Measurements from ENCODE around the gene GPR35.
"Not testable (repeated sequence)": the region's sequence is repeated elsewhere in the genome, so short reads cannot be mapped to it uniquely, and the experiment has no call there.

Gene GPR35

DNA sequence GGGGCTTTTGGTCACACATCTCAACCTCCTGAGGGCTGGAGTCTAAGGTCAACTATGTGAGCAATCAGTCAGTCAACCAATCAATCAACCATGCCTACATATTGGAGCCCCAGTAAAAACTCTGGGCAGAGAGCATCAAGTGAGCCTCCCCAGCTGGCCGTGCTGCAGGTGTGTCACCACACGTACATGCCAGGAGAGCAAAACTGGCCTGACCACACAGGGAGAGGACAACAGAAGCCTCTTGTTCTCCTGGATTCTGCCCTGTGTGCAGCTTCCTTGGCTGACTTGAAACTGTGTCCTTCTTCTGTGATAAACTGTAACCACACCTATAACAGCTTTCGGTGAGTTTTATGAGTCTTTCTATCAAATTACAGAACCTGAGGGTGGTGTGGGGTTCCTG lies 25.9 kb downstream of the GPR35 start:
- Histone ChIP-seq H3K4ac (ENCODE audit: low read depth in 1 of 2, low read length in 2 of 2) (no peak overlapping the region), H3K9me3 (ENCODE audit: control insufficient read depth, low read length) (no peaks in the 10 kb centered on the region), H4K91ac (ENCODE audit: low read length) (no peak overlapping the region), H3K27me3 (ENCODE audit: control insufficient read depth in 1 of 2, insufficient read depth in 1 of 2, low read length in 2 of 2) (peaks cover 40 to 94% of the 10 kb centered on the region in 2 experiments), H3K36me3 (ENCODE audit: control insufficient read depth in 1 of 2, insufficient read depth in 2 of 2, low read depth in 1 of 2, low read length in 2 of 2) (no peaks in the 10 kb centered on the region), H3K9ac (ENCODE audit: low read length) (no peak overlapping the region), H3K27ac (ENCODE audit: low read length, poor library complexity, severe bottlenecking) (no peak overlapping the region), H2BK5ac (ENCODE audit: low read depth, low read length, poor library complexity, severe bottlenecking) (no peak overlapping the region), H3K79me1 (replicated peaks; ENCODE audit: low read length, poor library complexity, severe bottlenecking) (no peaks in the 10 kb centered on the region), H2BK120ac (ENCODE audit: low read depth, low read length) (no peak overlapping the region), H2BK15ac (ENCODE audit: low read depth, poor library complexity, severe bottlenecking) (no peak overlapping the region), H2AK5ac (ENCODE audit: low read length, severe bottlenecking) (no peak overlapping the region), H2AFZ (ENCODE audit: low read depth, low read length) (no peak overlapping the region), H3K14ac (ENCODE audit: low read length in 2 of 2) (no peak overlapping the region), H3K18ac (ENCODE audit: low read depth in 1 of 2, low read length in 2 of 2) (no peak overlapping the region), H3K23ac (ENCODE audit: low read length in 2 of 2) (no peak overlapping the region), H3K4me3 (ENCODE audit: insufficient read depth in 1 of 2, low read depth in 1 of 2, low read length in 2 of 2) (no peak overlapping the region), H3K4me1 (ENCODE audit: control insufficient read depth, insufficient read depth, low read depth, low read length) (no peaks in the 10 kb centered on the region), H4K8ac (ENCODE audit: low read length) (no peak overlapping the region), H3K4me2 (ENCODE audit: low read length, poor library complexity, severe bottlenecking) (no peak overlapping the region), H2BK12ac (ENCODE audit: low read length in 2 of 2) (no peak overlapping the region)
- DNase-seq, result no peak
- WGBS, result 74% methylated on average over 3 of the region's 3 CpGs

GRCh38 chr2:240655931-240656886 lies 30.9 kb downstream of the GPR35 start:
- Histone ChIP-seq H3K23ac (ENCODE audit: low read length in 2 of 2) (no peak overlapping the region), H4K8ac (ENCODE audit: low read length) (no peak overlapping the region), H2AFZ (ENCODE audit: low read depth, low read length) (no peak overlapping the region), H3K4me1 (ENCODE audit: control insufficient read depth, insufficient read depth, low read depth, low read length) (no peaks in the 10 kb centered on the region), H3K9me3 (ENCODE audit: control insufficient read depth, low read length) (no peaks in the 10 kb centered on the region), H3K79me1 (replicated peaks; ENCODE audit: low read length, poor library complexity, severe bottlenecking) (no peaks in the 10 kb centered on the region), H3K27ac (ENCODE audit: low read length, poor library complexity, severe bottlenecking) (no peak overlapping the region), H2BK12ac (ENCODE audit: low read length in 2 of 2) (no peak overlapping the region), H3K14ac (ENCODE audit: low read length in 2 of 2) (no peak overlapping the region), H3K9ac (ENCODE audit: low read length) (no peak overlapping the region), H3K4me2 (ENCODE audit: low read length, poor library complexity, severe bottlenecking) (no peak overlapping the region), H4K91ac (ENCODE audit: low read length) (no peak overlapping the region), H3K4me3 (ENCODE audit: insufficient read depth in 1 of 2, low read depth in 1 of 2, low read length in 2 of 2) (no peak overlapping the region), H3K27me3 (ENCODE audit: control insufficient read depth in 1 of 2, insufficient read depth in 1 of 2, low read length in 2 of 2) (peaks cover 14 to 76% of the 10 kb centered on the region in 2 experiments), H3K4ac (ENCODE audit: low read depth in 1 of 2, low read length in 2 of 2) (no peak overlapping the region), H2BK120ac (ENCODE audit: low read depth, low read length) (no peak overlapping the region), H3K18ac (ENCODE audit: low read depth in 1 of 2, low read length in 2 of 2) (no peak overlapping the region), H2BK15ac (ENCODE audit: low read depth, poor library complexity, severe bottlenecking) (no peak overlapping the region), H3K36me3 (ENCODE audit: control insufficient read depth in 1 of 2, insufficient read depth in 2 of 2, low read depth in 1 of 2, low read length in 2 of 2) (no peaks in the 10 kb centered on the region), H2AK5ac (ENCODE audit: low read length, severe bottlenecking) (no peak overlapping the region), H2BK5ac (ENCODE audit: low read depth, low read length, poor library complexity, severe bottlenecking) (no peak overlapping the region)
- DNase-seq, result peak; percentile 10
- 72% methylated on average over 6 of the region's 10 CpGs for WGBS

- not testable (repeated sequence) for H3K4me3 ChIP-seq (ENCODE audit: insufficient read depth in 1 of 2, low read depth in 1 of 2, low read length in 2 of 2); H4K8ac ChIP-seq (ENCODE audit: low read length); H2BK5ac ChIP-seq (ENCODE audit: low read depth, low read length, poor library complexity, severe bottlenecking); H3K14ac ChIP-seq (ENCODE audit: low read length in 2 of 2); H3K4me2 ChIP-seq (ENCODE audit: low read length, poor library complexity, severe bottlenecking); H2AFZ ChIP-seq (ENCODE audit: low read depth, low read length); H2BK12ac ChIP-seq (ENCODE audit: low read length in 2 of 2); H3K23ac ChIP-seq (ENCODE audit: low read length in 2 of 2); H3K4ac ChIP-seq (ENCODE audit: low read depth in 1 of 2, low read length in 2 of 2); H3K79me1 ChIP-seq (replicated peaks; ENCODE audit: low read length, poor library complexity, severe bottlenecking); H3K27ac ChIP-seq (ENCODE audit: low read length, poor library complexity, severe bottlenecking); H2BK15ac ChIP-seq (ENCODE audit: low read depth, poor library complexity, severe bottlenecking); H4K91ac ChIP-seq (ENCODE audit: low read length); H3K9ac ChIP-seq (ENCODE audit: low read length); H2AK5ac ChIP-seq (ENCODE audit: low read length, severe bottlenecking); H3K4me1 ChIP-seq (ENCODE audit: control insufficient read depth, insufficient read depth, low read depth, low read length); DNase-seq; H3K9me3 ChIP-seq (ENCODE audit: control insufficient read depth, low read length); H3K36me3 ChIP-seq (ENCODE audit: control insufficient read depth in 1 of 2, insufficient read depth in 2 of 2, low read depth in 1 of 2, low read length in 2 of 2); H2BK120ac ChIP-seq (ENCODE audit: low read depth, low read length); H3K18ac ChIP-seq (ENCODE audit: low read depth in 1 of 2, low read length in 2 of 2)
- H3K27me3 ChIP-seq (ENCODE audit: control insufficient read depth in 1 of 2, insufficient read depth in 1 of 2, low read length in 2 of 2), result peaks cover 6 to 63% of the 10 kb centered on the region in 2 experiments
- 86% methylated on average over 2 of the region's 7 CpGs for WGBS
These were observed 34.6 kb downstream of the GPR35 start for GRCh38 chr2:240659883-240660282.

GRCh38 chr2:240662681-240663080 lies 37.4 kb downstream of the GPR35 start:
- Histone ChIP-seq H3K9ac (ENCODE audit: low read length) (no peak overlapping the region), H3K23ac (ENCODE audit: low read length in 2 of 2) (no peak overlapping the region), H2BK5ac (ENCODE audit: low read depth, low read length, poor library complexity, severe bottlenecking) (no peak overlapping the region), H3K4me2 (ENCODE audit: low read length, poor library complexity, severe bottlenecking) (no peak overlapping the region), H3K79me1 (replicated peaks; ENCODE audit: low read length, poor library complexity, severe bottlenecking) (no peaks in the 10 kb centered on the region), H2BK12ac (ENCODE audit: low read length in 2 of 2) (no peak overlapping the region), H4K91ac (ENCODE audit: low read length) (no peak overlapping the region), H2AFZ (ENCODE audit: low read depth, low read length) (no peak overlapping the region), H2AK5ac (ENCODE audit: low read length, severe bottlenecking) (no peak overlapping the region), H3K27me3 (ENCODE audit: control insufficient read depth in 1 of 2, insufficient read depth in 1 of 2, low read length in 2 of 2) (peaks cover 0 to 55% of the 10 kb centered on the region in 2 experiments), H3K4me1 (ENCODE audit: control insufficient read depth, insufficient read depth, low read depth, low read length) (no peaks in the 10 kb centered on the region), H4K8ac (ENCODE audit: low read length) (no peak overlapping the region), H3K9me3 (ENCODE audit: control insufficient read depth, low read length) (peaks cover 8% of the 10 kb centered on the region), H3K4me3 (ENCODE audit: insufficient read depth in 1 of 2, low read depth in 1 of 2, low read length in 2 of 2) (no peak overlapping the region), H2BK15ac (ENCODE audit: low read depth, poor library complexity, severe bottlenecking) (no peak overlapping the region), H2BK120ac (ENCODE audit: low read depth, low read length) (no peak overlapping the region), H3K18ac (ENCODE audit: low read depth in 1 of 2, low read length in 2 of 2) (no peak overlapping the region), H3K4ac (ENCODE audit: low read depth in 1 of 2, low read length in 2 of 2) (no peak overlapping the region), H3K27ac (ENCODE audit: low read length, poor library complexity, severe bottlenecking) (no peak overlapping the region), H3K36me3 (ENCODE audit: control insufficient read depth in 1 of 2, insufficient read depth in 2 of 2, low read depth in 1 of 2, low read length in 2 of 2) (no peaks in the 10 kb centered on the region), H3K14ac (ENCODE audit: low read length in 2 of 2) (no peak overlapping the region)
- no peak for DNase-seq
- WGBS, result 85% methylated on average over 3 of the region's 3 CpGs
